NAMALWA (cell line): ENCODE results near the gene NEGR1.
"Not testable (repeated sequence)": the region's sequence is repeated elsewhere in the genome, so short reads cannot be mapped to it uniquely, and the experiment has no call there.

Experiments used
- DNase-seq: peaks from one replicate; pipeline ENCODE4 v3.0.0-alpha.2; 2015; ENCODE audit warnings: low spot score

NEGR1 gene

DNA sequence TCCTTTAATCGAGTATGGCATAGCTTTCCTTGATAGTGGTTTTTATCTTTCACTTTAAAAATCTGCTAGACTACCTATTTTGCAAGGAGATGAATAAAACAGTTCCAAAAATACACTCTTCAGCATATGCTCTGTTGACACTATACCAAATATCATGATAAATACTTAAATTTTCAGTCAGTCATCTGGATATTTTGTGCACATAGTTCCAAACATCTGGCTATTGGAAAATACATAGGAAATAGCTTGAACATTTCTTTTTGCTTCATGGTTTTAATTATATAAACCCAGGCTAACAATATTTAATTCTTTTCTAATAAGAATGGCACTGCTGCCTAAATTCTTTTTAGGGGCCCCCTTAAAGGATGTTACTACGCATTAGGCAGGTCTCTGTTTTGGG, 342.1 kb downstream of the NEGR1 start:
- no peak for DNase-seq

DNA sequence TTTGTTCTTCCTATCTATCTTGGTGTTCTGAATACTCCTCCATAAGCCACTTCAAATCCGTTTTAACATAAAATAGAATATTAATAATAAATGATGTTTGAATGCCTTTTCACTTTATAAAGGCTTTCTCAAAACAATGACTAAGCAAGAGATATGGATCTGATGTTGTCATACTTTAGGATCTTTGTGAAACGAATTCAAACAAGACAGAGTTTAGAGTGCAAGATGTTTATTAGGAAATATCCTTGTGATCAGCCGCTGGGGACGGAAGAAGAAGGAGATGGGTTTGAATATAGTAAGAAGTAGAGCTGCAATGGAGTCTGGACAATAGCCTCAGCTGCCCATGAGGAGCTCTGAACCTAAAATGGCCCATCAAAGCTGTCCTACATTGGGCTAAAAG, 351.8 kb downstream of the NEGR1 start:
- DNase-seq = no peak

DNA sequence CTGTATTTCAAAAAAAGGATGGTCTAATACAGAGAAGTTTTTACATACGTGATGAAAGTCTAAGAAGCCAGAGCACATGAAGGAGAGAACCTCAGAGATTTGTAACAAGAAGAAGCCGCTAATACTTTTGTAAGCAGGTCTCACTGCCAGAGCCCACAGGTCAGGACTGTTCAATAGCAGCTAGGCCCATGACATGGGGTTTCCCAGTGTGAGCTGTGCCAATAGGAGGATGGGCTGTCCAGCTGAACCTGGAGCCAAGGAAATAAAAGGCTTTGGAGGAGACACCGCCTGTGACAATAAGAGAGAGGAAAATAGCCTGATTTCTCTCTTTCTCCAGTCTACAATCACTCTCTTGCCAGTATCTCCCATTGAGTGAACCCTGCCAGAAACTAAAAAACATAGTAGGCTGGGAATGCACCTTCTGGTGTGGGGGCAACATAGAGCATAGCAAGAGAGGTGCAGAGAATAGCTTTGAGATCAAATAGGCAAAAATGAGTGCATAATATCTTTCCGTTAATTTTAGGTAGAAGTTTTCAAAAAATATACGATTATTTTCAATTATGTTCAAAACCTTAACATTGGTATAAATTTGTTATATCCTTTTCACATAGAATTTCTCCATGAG, 360.3 kb downstream of the NEGR1 start:
- no peak for DNase-seq

DNA sequence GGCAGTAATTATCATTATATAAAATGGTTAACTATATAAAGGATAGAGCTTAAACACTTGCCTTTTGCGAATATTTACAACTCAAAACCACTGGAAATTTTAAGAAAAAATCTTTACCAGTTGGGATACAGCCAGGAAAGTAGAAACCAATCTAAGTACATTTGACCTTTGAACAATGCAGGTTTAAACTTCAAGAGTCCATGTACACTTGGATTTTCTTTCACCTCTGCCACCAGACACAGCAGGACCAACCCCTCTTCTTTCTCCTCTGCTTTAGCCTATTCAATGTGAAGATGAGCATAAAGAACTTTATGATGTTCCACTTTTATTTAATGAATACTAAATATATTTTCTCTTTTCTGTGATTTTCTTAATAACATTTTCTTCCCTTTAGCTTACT, 361.1 kb downstream of the NEGR1 start:
- DNase-seq = no peak

DNA sequence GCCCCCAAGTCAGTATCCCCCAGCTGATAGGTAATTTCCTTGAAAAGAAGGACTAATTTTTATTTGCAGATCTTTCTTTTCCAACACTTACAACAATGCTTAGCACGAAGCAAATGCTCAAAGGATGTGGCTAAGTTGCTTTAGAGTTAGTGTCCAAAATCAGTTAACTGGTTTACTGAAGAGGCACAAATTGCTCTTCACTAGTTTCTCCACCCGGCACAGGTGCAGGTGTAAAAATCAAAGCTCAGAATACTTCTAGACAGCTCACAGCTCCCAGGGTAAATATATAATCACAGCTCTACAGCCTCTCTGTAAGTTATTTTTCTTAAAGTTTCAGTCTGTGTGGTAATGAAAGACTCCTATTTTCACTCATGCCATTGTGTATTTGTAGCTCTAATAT, 361.8 kb downstream of the NEGR1 start:
- DNase-seq = no peak

DNA sequence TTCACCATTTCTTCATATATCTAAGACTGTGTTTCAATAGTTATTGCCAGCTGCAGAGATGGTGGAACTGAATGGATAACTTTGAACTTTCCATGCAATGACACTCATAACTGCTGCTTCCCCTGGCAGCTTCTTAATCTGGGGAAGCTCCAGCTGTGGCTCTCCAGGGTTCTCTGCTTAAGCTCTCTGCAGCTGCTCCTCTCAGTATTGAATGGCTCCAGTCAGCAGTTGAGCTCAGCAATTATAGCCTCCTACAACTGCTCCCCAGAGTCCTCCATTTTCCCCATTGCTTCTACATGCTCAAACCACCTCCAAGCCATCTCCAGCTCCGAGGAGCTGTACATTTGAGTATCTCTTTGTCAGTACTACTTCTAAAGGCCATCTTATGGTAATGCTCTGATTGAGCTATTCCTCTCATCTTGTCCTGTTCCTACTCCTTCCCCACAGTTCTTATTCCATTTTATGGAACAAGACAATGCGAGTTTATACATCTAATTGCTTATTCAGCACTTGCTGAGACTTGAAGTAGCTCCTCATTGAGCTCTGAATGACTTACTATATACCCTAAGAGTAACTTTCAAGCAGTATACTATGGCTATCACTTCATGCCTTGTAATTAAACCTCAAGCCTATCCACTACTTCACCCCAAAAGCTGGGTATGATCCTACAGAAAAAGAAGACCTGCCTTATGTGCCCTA, 362.4 kb downstream of the NEGR1 start:
- no peak for DNase-seq

DNA sequence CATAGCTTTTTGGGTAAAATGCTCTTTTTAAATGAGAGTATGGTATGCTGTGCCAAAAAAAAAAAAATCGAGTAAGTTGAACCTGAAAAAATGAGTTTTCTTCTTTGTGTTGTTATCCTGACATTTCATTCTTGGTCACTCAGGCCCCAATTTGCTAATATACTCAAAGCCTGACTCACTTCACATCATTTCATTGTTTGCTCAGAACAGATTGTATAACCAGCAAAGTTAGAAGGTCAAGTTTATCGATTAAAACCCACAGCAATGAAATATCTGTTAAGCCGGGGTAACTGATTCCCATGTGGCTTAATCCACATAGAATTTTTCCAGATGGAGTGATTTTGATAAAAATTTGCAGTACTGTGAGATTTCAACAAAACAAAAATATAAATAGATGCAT, 363.7 kb downstream of the NEGR1 start:
- DNase-seq = no peak

DNA sequence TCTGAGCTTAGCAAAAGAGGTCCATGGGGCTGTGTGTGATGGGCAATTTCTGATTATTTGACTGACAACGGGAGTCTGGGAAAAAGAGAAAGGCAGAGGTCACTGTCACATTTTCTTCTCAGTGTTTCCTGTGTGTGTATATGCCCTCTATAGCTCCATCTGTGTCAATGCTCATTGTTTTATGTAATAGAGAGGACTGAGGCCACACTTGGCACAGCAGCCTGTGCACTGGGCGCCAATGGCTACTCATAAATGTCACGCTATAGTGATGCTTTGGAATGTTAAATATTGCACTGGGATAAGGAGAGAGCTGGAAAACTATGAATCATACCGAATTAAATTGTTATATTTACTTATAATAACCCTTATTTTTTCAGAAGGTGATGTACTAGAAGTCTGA, 365.4 kb downstream of the NEGR1 start:
- DNase-seq = no peak

DNA sequence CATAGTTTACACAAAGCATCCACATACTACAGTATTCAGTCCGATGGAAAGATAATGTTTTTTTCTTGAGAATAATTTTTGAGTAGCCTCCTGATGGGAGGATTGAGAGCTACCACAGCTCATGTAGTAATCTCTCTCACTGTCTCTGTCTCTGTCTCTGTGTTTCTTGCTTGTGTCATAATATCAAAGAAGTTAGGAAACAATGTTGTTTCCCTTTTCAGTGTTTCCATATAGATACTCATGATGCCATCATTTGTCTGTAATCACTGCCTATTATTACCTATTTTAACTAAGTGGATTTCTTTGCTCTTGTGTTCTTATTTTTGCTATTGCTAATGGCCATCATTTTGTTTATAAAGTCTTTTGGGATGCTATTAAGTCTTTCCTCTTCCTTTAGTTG, 367.7 kb downstream of the NEGR1 start:
- no peak for DNase-seq

DNA sequence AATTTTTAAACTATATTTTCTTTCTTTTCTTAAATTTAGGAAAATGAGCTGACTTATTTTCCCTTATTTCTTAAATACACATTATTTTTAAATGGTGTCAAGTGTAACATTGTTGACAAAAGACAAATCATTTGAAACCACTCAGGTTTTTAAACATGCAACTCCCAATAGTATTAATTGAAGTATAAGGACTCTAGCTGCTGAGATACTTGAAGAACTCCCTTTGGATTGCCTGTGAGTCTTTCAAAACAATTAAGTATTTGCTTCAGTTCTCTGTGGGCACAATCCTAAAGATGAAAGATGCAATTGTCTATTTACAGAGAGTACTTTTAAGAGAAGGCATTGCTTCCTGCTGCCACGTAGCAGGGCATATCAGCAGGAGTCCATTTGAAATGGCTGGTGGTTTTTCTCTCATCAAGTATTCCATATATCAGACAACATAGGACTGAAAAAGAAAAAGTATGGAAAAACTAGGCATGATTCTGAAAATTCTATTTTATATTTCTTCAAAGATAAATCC, 373.4 kb downstream of the NEGR1 start:
- no peak for DNase-seq

DNA sequence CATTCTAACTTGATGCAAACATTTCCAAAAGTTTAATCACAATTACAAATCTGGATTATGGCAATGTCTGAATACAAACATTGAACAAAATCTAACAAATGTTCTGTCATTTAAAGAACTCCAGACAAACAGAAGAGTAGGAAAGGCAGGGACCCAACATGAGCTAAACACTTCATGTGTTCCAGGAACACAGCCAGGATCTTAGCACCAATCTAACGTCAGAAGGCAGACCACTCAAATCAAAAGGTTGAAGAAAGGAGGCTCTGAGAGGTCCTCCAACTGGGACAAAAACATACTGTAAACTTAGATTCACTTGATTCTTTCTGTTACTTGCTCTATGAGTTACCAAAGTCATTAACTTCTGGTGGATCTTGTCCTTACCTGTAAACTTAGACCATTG, 374.0 kb downstream of the NEGR1 start:
- no peak for DNase-seq

DNA sequence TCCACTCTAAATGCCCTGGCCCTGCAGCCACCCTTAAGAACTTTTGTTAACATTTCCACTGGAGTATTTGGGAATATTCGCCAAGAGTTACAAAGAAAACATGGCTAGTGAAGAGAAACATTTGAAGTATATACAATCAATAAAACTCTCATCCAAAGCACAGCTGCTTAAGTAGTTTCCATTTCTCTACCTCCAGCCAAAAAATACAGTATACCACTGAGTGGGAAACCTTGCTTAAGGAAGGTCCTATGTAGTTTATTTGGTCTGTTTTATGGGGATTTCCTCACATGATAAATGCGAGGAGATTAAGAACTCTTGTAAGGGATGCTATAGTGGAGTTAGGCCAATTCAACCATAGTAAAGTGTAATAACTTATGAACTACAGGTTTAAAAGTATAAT, 382.5 kb downstream of the NEGR1 start:
- DNase-seq = no peak

DNA sequence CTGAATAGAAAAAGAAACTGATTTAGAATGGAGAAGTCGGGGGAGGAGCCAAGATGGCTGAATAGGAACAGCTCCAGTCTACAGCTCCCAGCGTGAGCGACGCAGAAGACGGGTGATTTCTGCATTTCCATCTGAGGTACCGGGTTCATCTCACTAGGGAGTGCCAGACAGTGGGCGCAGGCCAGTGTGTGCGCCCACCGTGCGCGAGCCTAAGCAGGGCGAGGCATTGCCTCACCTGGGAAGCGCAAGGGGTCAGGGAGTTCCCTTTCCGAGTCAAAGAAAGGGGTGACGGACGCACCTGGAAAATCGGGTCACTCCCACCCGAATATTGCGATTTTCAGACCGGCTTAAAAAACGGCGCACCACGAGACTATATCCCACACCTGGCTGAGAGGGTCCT, 394.2 kb downstream of the NEGR1 start:
- DNase-seq = not testable (repeated sequence)

DNA sequence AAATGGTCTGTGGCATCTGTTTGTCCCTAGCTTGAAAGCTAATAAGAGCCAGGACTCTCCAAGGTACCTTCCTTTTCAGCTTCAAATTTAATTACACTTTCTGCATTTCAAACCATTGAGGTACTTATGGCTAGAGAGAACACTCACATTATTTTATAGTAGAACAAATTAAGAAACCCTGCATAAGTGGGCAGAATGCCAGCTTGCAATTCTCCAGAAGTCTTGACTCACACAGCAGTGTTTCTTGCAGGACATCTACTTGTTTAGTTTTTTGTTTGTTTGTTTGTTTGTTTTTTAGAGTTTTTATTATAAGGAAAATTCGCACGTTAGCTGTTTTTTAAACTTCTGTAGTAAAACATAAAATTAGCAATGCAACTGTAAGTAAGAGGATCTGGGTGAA, 397.2 kb downstream of the NEGR1 start:
- no peak for DNase-seq

DNA sequence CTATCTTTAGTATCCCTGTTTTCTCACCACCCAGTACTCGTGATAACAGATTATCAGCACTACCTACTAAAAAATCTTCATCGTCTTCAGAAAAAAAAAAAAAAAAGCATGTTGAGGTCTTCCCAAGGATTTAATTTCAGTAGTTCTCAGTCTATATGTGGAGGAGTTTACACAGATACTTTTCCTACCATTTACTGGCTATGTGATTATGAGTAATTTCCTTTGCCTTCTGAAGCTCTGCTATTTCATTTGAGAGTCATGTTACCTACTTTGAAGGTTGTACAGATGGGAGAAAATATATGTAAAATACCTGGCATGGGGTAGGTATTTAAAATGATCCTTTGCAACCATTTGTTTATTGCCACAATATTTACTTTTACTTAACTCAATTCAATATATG, 399.7 kb downstream of the NEGR1 start:
- no peak for DNase-seq

DNA sequence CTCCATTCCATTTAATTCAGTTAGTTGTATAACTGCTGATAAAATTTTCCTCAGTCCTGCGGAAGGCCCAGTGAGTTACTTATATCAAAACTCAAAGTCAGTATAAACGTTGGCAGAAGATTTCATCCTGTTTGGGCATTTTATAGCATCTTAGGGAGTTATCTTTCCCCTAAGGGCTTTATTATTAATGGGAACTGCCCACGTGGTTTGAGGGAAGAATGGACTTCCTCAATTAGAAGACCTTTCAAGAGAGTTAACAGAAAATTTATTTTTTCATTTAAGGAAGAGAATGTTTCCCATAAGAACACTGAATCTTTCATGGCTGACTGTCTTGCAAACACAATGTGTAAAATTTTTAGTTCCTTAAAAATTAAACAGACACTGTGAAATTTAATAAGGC, 400.1 kb downstream of the NEGR1 start:
- DNase-seq = no peak

DNA sequence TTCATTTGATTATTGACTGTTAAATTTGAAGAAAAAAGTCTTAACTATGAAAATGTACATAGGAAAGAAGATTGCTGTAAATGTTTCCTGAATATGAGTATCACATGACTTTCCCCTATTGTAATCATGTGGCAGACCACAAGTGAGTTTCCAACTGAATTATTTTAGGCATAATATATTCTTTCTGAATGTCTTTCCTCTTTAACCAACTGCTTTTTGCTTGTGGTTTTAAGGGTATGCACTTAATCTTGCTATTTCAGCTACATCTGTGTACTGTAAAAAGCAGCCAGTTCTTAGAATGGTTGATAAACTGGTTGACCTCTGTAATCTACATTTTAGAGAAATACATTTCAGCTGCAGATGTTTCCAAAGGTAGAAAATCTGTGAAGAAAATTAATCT, 400.7 kb downstream of the NEGR1 start:
- no peak for DNase-seq

DNA sequence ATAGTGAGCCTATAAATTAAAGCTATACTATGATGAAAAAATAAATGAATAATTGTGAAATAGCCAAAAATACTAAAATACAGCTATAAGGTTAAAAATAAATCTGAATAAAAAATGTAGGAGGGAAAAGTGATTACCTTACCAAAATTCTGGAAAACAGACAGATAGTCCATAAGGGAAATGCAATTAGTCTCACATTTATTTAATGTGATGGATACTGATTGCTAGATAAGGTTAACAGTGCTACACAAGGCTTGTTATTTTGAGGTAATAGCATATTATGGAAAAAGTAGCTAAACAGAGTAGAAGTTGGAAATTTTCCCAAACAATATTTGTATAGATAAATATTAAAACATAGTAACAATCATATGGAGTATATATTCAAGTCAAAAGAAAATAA, 413.0 kb downstream of the NEGR1 start:
- no peak for DNase-seq

DNA sequence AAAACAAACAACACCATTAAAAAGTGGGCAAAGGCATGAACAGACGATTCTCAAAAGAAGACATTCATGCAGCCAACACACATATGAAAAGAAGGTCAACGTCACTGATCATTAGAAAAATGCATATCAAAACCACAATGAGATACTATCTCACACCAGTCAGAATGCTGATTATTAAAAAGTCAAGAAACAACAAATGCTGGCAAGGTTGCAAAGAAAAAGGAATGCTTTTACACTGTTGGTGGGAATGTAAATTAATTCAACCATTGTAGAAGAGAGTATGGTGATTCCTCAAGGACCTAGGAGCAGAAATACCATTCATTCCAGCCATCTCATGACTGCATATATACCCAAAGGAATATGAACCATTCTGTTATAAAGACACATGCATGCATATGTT, 419.6 kb downstream of the NEGR1 start:
- DNase-seq = no peak

DNA sequence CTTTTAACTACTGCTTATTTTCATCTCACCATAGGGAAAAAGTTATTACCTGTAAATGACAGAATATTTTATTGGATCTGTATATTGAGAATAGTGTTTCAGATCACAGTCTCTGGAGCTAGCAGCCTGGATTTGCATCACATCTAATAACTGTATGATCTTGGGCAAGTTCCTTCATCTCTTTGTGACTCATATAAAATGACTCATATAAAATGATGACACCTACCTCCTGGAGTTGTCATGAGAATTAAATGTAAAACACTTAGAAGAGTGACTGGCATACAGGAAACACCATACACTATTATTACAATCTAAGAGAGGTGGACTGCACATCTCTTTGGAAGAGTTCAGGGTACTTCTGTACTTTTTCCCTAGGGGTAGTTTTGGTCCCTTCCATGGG, 421.3 kb downstream of the NEGR1 start:
- no peak for DNase-seq

DNA sequence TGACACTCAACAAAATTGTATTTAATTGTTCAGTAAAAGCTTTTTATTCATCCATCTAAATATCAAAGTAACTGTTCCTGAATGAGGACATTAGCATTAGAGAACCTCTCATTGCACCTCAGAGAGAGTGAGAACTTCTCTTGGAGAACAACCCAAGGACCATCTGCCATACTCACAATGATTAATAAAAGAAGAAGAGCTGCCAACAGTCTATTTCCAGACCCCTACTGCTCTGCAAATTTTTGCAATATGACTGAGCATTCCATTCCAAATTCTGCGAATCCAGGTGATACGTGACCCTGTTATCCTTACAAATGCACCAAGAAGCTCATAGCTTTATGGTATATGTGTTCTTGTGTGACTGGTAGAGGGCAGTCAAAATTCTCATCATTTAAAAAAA, 422.5 kb downstream of the NEGR1 start:
- no peak for DNase-seq

DNA sequence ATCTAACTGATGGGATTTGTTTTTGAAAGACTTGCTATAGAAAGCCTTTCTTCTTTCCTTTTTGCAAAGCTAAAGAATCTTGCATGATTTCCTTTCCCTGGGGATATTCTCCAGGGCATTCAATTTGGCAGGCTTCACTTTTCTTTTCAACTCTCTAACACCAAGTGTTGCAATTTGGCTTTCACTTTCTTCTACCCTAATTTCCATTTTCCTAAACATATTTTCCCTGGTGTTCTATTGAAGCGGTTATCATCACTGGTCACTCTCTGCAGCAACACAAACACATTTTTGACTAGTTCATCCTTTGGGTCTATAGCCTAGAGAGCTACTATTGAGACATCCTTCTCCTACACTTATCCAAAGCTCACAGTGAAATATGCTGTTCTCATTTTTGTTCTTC, 424.5 kb downstream of the NEGR1 start:
- DNase-seq = no peak

DNA sequence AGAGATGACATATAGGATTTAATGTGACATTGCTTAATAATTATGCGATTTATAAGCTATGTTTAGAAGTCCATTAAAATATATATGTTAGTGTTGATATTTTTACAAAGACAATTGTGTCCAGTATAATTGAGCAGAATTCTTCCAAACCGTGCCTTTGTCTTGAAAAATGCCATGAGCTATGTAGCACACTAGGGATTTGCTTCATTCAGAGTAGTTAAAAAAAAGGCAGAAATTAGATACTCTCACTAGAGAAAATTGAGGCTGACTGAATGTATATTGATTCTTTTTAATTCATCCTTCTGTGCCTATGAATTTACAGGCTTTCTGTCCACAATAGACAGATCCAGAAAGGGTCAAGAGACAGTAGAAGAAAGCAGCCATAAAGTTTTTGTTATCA, 429.0 kb downstream of the NEGR1 start:
- no peak for DNase-seq

DNA sequence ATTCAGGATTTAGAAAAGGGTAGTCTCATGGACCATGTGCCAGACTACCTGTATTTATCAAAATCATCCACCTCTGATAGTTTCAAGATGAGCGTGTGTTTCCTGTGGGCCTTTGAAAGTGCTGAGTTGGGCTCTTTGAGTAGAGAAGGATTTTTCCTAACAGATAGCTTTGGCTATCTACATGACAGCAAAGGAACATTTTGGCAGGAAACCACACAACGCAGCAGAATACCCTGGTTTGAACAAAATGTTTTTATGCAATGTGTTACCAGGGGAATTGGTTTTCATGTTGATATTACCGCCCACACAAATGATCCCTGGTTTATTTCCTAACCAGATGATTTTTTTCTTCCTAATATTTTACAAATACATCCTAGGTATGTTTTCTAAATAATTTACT, 431.4 kb downstream of the NEGR1 start:
- no peak for DNase-seq
